GM18858 (cell line): ENCODE measurements around the gene KRTAP10-1.

ENCODE experiments used
- ATAC-seq: cut with Tn5 transposase; IDR thresholded peaks from one replicate; pipeline ENCODE4 v1.9.1; 2021; ENCODE audit not compliant: unreplicated experiment

The KRTAP10-1 gene

DNA sequence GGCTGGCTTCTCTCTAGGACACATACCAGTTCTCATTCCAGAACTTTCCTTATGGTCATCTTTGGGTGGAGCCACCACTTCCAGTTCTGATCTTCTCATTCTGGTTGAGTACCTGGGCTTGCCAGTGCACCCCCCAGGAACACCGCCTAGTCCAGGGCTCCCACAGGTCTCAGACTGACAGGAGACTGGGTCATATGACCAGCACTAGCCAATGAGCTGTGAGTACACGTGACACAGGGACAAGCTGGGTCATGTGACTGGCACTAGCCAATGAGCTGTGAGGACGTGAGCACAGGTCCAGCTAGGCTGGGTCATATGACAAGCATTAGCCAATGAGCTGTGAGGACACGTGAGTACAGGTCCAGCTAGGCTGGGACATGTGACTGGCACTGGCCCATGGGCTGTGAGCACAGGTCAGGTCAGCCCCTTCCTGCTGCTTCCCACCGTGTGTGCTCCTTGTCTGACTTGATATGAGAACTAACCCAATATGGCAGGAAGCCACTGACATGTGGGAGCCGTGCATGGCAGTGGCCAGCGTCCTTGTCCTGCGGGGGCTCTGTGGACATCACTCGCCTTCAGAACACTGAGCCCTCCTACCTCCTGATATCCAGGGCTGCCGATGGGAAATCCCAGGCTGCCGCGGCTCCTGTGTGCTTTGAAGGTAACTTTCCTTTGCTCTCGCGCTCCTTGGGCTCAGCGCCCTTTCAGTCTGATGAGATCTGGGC lies 22.7 kb downstream of the KRTAP10-1 start:
- ATAC-seq, result no peak

DNA sequence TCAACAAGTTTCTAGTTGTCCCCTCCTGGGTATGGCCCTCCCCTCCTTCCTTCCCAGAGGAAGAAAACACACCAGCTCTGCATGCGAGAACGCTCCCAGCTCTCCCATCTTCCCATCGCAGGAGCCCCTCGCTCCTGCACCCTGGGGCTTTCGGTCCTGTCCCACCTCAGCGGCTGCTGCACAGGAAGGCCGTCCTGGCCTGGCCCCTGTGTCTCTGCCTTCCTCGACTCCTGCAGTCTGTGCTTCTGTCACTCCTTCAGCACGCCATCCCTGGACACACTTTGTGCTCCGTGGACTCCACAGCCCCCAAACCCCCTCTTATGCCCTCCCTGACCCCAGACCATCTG lies 23.2 kb downstream of the KRTAP10-1 start:
- ATAC-seq, result no peak

DNA sequence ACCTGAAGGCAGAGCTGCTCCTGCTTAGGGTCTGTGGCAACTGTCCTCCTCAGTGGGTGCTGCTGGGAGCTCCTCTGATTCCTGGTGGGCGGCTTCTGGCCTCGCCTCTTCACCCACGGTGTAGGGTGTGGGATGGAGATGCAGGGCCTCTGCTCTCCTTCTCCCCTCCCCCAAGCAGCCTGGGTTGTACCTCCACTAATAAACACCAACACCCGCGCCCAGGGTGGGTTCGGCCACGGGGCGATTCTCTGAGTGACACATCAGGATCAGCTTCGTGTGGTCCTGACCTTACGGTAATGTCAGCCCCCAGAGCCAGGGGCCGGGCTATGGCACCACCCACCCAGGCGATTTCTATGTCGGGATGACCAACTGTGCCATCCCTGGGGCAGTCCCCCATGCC lies 23.7 kb downstream of the KRTAP10-1 start:
- ATAC-seq, result no peak

DNA sequence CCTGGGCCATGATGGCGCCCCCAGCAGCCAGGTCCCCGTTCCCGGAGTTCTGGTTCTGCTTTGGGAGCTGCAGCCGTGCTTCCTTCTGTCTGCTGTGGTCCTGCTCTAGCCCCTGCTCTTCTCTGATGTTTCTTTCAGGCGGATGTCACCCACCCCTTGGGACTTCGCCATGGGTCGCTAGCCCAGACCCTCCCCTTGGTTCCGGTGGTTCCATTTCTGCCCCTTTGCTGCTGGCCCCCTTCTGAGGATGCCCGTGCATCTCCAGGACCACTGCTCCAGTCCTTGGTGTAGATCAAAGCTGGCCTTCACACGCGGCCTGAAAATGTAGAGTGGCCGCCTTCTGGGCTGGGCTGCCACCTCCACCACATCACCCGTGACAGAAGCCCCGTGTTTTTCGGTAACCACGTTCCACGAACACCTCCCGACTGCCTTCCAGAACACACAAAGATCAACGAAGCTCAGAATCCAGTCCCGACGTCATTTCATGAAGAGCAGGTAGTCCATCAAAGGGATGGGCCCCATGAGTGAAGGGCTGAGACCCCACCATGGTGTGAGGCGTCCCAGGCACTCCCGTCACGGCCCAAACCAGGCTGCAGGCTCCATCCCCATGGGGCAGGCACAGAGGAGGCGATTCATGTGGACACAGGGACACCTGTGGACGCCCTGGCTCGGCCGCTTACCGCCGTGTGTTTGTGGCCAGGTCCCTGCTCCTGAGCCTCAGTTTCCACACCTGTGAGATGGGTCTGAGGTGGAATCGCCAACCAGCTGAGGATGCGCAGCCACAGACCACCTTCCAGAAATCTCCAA lies 24.4 kb downstream of the KRTAP10-1 start:
- ATAC-seq, result no peak

DNA sequence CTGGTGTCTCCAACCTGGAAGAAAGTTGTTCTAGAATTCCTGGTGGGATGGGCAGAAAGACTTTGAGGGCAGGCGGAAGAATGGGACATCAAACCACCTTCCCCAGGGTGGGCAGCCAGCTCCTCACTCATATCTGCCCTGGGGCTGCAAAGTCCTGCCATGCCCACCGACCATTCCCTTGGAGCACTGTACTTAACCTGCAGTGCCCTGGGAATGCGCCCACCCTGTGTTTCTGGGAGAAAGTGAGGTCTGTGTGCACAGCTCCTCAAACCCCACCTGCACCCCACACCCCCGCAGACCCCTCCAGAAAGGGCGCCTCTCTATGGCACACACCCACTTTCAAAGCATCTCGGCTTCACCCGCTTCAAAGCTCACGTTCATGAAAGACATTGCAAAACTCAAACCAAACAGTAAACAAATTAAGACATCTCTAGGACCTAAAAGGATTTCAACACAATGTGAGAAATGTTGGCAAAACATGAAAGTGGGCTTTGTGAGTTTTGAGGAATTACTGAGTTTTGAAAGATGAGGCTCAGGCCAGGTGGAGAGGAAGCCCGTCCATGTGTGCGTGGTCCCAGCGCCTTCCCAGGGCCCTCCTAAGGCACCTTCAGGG lies 25.1 kb downstream of the KRTAP10-1 start:
- ATAC-seq, result no peak

- no peak for ATAC-seq
Measured at GRCh38 chr21:44514218-44514520, 25.8 kb downstream of the KRTAP10-1 start.

GRCh38 chr21:44513389-44514217 lies 26.4 kb downstream of the KRTAP10-1 start:
- no peak for ATAC-seq

GRCh38 chr21:44512496-44513388 lies 27.3 kb downstream of the KRTAP10-1 start:
- no peak for ATAC-seq

- ATAC-seq, result no peak
Measured at GRCh38 chr21:44511938-44512275, 28.1 kb downstream of the KRTAP10-1 start.

- no peak for ATAC-seq
Measured at GRCh38 chr21:44511219-44511937, 28.6 kb downstream of the KRTAP10-1 start.

GRCh38 chr21:44510508-44511218 lies 29.3 kb downstream of the KRTAP10-1 start:
- no peak for ATAC-seq

DNA sequence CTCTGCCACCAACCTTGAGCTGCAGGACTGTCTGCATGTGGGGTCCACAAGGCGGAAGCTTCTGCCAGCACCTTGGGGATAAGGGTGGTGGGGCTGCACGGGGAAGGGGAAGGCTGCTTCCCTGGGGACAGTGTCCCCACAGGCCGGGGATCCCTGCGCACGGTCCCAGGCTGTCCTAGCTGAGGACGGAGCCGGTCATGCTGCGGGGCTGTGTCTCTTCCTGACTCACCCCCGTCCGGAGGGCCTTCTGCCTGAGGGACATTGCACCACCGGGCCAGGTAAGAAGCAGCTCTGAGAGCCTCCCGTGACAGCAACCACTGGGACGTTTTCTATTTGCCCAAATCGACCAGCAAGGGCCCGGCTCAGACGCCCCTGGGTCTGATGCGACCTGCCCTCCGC lies 29.9 kb downstream of the KRTAP10-1 start:
- ATAC-seq, result no peak

DNA sequence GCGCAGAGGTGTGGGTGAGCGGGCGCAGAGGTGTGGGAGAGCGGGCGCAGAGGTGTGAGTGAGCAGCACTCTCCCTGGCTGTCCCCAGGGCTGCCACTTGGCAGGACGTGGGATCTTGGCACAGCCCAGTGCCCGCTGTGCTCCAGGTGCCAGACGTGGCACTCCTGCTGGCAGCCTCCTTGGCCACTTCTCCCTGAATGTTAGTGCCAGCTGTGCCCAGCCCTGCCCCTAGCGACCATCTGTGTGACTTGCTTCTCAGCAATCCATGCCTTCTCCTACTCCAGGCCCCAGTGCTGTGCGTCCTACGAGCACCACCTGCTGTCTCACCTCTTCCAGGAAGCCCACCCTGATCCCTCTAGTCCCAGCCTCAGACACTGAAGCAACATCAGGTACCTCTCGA lies 30.5 kb downstream of the KRTAP10-1 start:
- ATAC-seq, result no peak

- ATAC-seq, result no peak
Measured at GRCh38 chr21:44508711-44509445, 31.1 kb downstream of the KRTAP10-1 start.

- no peak for ATAC-seq
Measured at GRCh38 chr21:44508426-44508710, 31.6 kb downstream of the KRTAP10-1 start.

DNA sequence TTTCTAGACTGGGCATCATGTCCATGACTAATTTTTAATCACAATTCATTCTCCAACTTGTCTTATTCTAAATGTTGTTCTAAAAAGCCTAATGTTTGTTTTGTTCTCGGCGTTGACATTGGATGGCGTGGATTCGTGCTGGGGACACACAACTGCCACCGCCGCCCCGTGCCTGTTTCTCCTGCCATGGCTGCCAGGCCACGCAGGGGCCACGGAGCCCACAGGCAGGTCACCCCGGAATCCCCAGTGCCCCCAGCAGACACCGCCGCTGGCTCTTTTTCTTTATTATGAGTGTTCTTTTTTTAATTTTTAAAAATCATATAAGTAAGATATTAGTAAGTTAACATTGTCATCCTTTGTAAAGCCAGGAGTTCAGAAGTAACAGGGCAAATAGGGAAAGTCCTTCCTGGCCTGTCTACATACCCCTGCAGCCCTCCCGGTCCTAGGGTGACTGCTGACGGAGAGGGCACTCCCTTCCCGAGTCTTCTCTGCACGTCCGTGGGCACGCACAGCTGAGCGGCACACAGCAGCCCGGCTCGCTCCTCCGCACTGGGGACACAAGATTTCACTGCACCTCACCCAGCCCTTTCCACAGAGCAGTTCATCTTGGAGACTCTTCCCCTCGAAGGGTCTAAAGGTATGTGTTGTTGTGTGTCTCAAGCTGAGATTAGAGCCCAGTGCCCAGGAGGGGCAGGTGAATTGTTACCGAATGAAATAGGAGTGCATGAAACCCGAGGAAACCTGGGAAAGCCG lies 32.1 kb downstream of the KRTAP10-1 start:
- no peak for ATAC-seq

DNA sequence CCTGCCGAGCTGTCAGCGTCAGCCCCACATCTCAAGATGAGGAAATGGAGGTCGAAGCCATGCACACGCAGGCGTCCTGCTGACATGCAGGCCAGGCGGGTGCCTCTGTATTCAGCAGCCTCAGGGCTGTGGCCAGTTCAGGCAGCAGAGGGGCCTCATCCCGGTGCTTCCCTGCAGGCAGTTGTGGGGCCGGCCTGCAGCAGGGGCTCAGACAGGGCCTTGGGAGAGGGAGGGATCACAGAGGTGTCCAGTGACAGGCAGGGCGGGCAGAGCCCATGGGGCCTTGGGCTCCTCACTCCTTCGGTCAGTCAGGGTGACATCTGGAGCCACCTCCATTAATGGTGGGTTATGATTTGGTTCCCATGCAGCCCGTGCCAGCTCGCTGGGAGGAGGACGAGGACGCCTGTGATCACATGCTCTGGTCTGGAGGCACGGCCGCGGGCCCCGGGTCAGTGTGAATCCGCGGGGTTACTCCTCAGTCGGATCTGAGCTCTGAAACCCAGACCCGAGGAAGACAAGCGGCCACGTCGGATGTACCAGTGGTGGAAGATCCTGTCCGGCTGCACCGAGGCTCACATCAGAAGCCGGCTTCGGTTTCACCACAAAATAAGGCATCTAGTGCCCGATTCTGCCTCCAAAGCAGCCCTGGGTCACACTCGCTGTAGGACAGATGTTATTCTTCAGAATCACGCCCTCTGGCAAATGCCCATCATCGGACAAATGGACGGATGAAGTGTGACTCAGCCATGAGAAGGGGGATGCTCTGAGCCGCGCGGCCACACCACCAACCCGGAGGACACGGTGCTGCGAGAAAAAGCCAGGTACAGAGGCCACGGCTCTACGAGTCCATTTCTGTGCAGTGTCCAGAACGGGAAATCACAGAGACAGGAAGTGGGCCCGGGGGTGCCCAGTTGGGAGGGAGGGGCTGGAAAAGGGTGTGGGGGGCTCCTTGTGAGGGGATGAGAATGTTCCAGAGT lies 33.4 kb downstream of the KRTAP10-1 start:
- ATAC-seq, result no peak
